ENCODE data around the gene NOX3.

GRCh38 chr6:155380666-155381332 lies 74.8 kb downstream of the NOX3 start:
- TF ChIP-seq CTCF (IDR thresholded peaks at IDR 0.05 in 2 of 3, conservative IDR thresholded peaks at IDR 0.05 in 1 of 3; ENCODE audit: control insufficient read depth in 2 of 3, extremely low read depth in 1 of 3, insufficient read depth in 1 of 3, low read depth in 3 of 3, low read length in 3 of 3) (no peak), ZBTB33 (IDR thresholded peaks at IDR 0.05) (no peak), USF2 (IDR thresholded peaks at IDR 0.05; ENCODE audit: borderline replicate concordance, low read depth, low read length) (no peak), NRF1 (conservative IDR thresholded peaks at IDR 0.05; ENCODE audit: low read depth, low read length) (no peak), PBX3 (IDR thresholded peaks at IDR 0.05; ENCODE audit: insufficient replicate concordance, low read depth, low read length) (no peak), HDAC2 (IDR thresholded peaks at IDR 0.05) (no peak), CEBPB (IDR thresholded peaks at IDR 0.05; ENCODE audit: borderline replicate concordance in 1 of 2, low read depth in 2 of 2, low read length in 2 of 2) (no peak), EZH2 (IDR thresholded peaks at IDR 0.05; ENCODE audit: borderline replicate concordance, control insufficient read depth, low read depth, low read length) (no peak), CBX3 (IDR thresholded peaks at IDR 0.05; ENCODE audit: borderline replicate concordance, low read depth) (no peak), BRCA1 (IDR thresholded peaks at IDR 0.05; ENCODE audit: low read depth, low read length) (no peak), KAT2A (conservative IDR thresholded peaks at IDR 0.05; ENCODE audit: control insufficient read depth, low read depth, low read length) (no peak), FOXK2 (IDR thresholded peaks at IDR 0.05) (no peak), ZNF592 (IDR thresholded peaks at IDR 0.05) (no peak)
